Diencephalon (tissue), 1 donor: ENCODE data around the gene MTFMT. TPM values are rescaled to one million over a fixed set of nuclear protein-coding genes. Genes with fewer than 3 reads are reported as not detected.

Experiments used
- total RNA-seq: library from RNA; depleted of rRNA; stranded (reverse); fragments of >200 nt; gene quantifications from one replicate; pipeline ENCODE4 v1.2.3, GENCODE V29; 2014

Gene MTFMT
- total RNA-seq, result 14.5 TPM

GRCh38 chr15:65028921-65029735 lies at the start of gene MTFMT:
Gene MTFMT (minus strand): TSS chr15:65029639. CDS start chr15:65029613, 26 bp downstream.

GRCh38 chr15:65076486-65077290 lies 47.2 kb upstream of the MTFMT start, which contains the start of gene KBTBD13:
Gene KBTBD13 (plus strand): TSS chr15:65076746. CDS start chr15:65076816, 70 bp downstream.

GRCh38 chr15:65067645-65068402 lies 38.4 kb upstream of the MTFMT start, which contains the start of gene RASL12:
Gene RASL12 (minus strand): TSS chr15:65067991. CDS start chr15:65067835, 156 bp downstream.

GRCh38 chr15:65044724-65045481 lies 15.5 kb upstream of the MTFMT start, which contains the start of gene SLC51B:
Gene SLC51B (plus strand): TSS chr15:65045387. CDS start chr15:65050005, 4,618 bp downstream.

GRCh38 chr15:64989416-64990167 lies 39.8 kb downstream of the MTFMT start, which contains the start of gene SPG21:
Gene SPG21 (minus strand): TSS chr15:64989914. CDS start chr15:64983569, 6,345 bp downstream.

Other genes with a start within 250 kb of the MTFMT start
- gene PIF1, start 204.0 kb downstream of the MTFMT start, total RNA-seq, result 2.3 TPM
- gene PLEKHO2, start 187.7 kb downstream of the MTFMT start, total RNA-seq, result 7.6 TPM
- gene ANKDD1A, start 117.7 kb downstream of the MTFMT start, total RNA-seq, result 13.8 TPM
- 55.8 TPM for gene SPG21, start 39.7 kb downstream of the MTFMT start, total RNA-seq
- 0.69 TPM for gene SLC51B, start 15.7 kb upstream of the MTFMT start, total RNA-seq
- gene RASL12, start 38.4 kb upstream of the MTFMT start, total RNA-seq, result 6.2 TPM
- gene KBTBD13, start 47.1 kb upstream of the MTFMT start, total RNA-seq, result not detected
- gene UBAP1L, start 85.6 kb upstream of the MTFMT start, total RNA-seq, result 5.8 TPM
- 22.1 TPM for gene PDCD7, start 104.2 kb upstream of the MTFMT start, total RNA-seq
- gene CLPX, start 155.7 kb upstream of the MTFMT start, total RNA-seq, result 66.9 TPM
- 0.23 TPM for gene CILP, start 181.8 kb upstream of the MTFMT start, total RNA-seq